GM10266 (cell line): ENCODE measurements around the gene RRAS2.

Experiments used
- DNase-seq: peaks from one replicate; pipeline ENCODE4 v3.0.0; 2012; ENCODE audit errors: extremely low spot score
- CTCF ChIP-seq: IDR thresholded peaks from 2 replicates; pipeline ENCODE4 v1.5.1; 2012; ENCODE audit warnings: mild to moderate bottlenecking, low read depth; ENCODE audit not compliant: control insufficient read depth, insufficient read depth; ENCODE audit errors: missing control alignments

RRAS2 gene

GRCh38 chr11:14264966-14265365 lies 94.0 kb downstream of the RRAS2 start:
- no peak for DNase-seq
- no peak for TF ChIP-seq CTCF

GRCh38 chr11:14262271-14262846 lies 96.6 kb downstream of the RRAS2 start:
- no peak for DNase-seq
- TF ChIP-seq CTCF: no peak

GRCh38 chr11:14261066-14261465 lies 97.9 kb downstream of the RRAS2 start:
- no peak for TF ChIP-seq CTCF

GRCh38 chr11:14259878-14260277 lies 99.1 kb downstream of the RRAS2 start:
- DNase-seq: no peak
- no peak for TF ChIP-seq CTCF

More at GRCh38 chr11:14261066-14261465, 97.9 kb downstream of the RRAS2 start:
- DNase-seq: no peak

- DNase-seq: no peak
- TF ChIP-seq CTCF: no peak
Observed at GRCh38 chr11:14259186-14259784, 99.7 kb downstream of the RRAS2 start.

GRCh38 chr11:14258221-14258935 lies 100.6 kb downstream of the RRAS2 start:
- DNase-seq: no peak

More at GRCh38 chr11:14258221-14258935, 100.6 kb downstream of the RRAS2 start:
- TF ChIP-seq CTCF: no peak
